IMR-90 (cell line): ENCODE results near the gene F10. TPM values are rescaled to one million over a fixed set of nuclear protein-coding genes. Genes with fewer than 3 reads are reported as not detected.

Experiments used
- ATAC-seq: fragments of 200-7000 bp; cut with Tn5 transposase; 2 replicates; pipeline ENCODE4 v1.9.1; 2020; ENCODE audit warnings: low read depth, mild to moderate bottlenecking, moderate library complexity
- BruUV-seq: library from RNA; stranded (reverse); fragments of 400-500 nt; replicated peaks from 2 replicates; lab custom pipeline; 2021; lab: Mats Ljungman, UMichigan
- CTCF ChIA-PET: fragments of 300-600 bp; formaldehyde crosslinking; extraction: SDS; loops from one replicate; lab custom pipeline; 2021; ENCODE audit warnings: antibody characterized with exemption; lab: Yijun Ruan, JAX
- POLR2A ChIA-PET: fragments of 300-600 bp; sonication (Branson Sonifier 250); formaldehyde crosslinking; loops from one replicate; lab custom pipeline; 2022; ENCODE audit warnings: antibody characterized with exemption; ENCODE audit not compliant: unreplicated experiment; lab: Charles Lee
- DNase-seq: peaks from one replicate; pipeline ENCODE4 v3.0.0; 2013
- H2AFZ ChIP-seq: replicated peaks from 2 replicates; pipeline ENCODE3; 2013; ENCODE audit warnings: low read length, mild to moderate bottlenecking; ENCODE audit not compliant: poor library complexity
- H2AK5ac ChIP-seq: 2 replicates; pipeline ENCODE4 v1.6.1; 2013; ENCODE audit warnings: low read depth, low read length, inconsistent platforms
- H2AK9ac ChIP-seq: replicated peaks from 2 replicates; pipeline ENCODE3; 2013; ENCODE audit warnings: mild to moderate bottlenecking, low read depth, low read length, moderate library complexity; ENCODE audit not compliant: poor library complexity
- H2BK120ac ChIP-seq: 2 replicates; pipeline ENCODE4 v1.6.1; 2013; ENCODE audit warnings: low read depth, low read length, inconsistent platforms
- H2BK15ac ChIP-seq: 3 replicates; pipeline ENCODE4 v1.6.1; 2013; ENCODE audit warnings: low read depth, low read length, inconsistent platforms
- H2BK20ac ChIP-seq: 2 replicates; pipeline ENCODE4 v1.6.1; 2013; ENCODE audit warnings: low read depth, mild to moderate bottlenecking, inconsistent platforms, low read length, moderate library complexity
- H2BK5ac ChIP-seq: 2 replicates; pipeline ENCODE4 v1.6.1; 2013; ENCODE audit warnings: mild to moderate bottlenecking, low read depth, low read length, inconsistent platforms; ENCODE audit not compliant: poor library complexity, severe bottlenecking
- H3K14ac ChIP-seq: replicated peaks from 2 replicates; pipeline ENCODE4 v1.6.1; 2013; ENCODE audit warnings: low read depth, low read length, inconsistent platforms
- H3K18ac ChIP-seq: 2 replicates; pipeline ENCODE4 v1.6.1; 2013; ENCODE audit warnings: low read depth, low read length, control low read depth
- H3K23ac ChIP-seq: 2 replicates; pipeline ENCODE4 v1.6.1; 2013; ENCODE audit warnings: low read depth, low read length, inconsistent platforms
- H3K27ac ChIP-seq: 2 replicates; pipeline ENCODE4 v1.5.1; 2013; ENCODE audit warnings: mild to moderate bottlenecking, control low read depth, low read length; ENCODE audit not compliant: insufficient read depth
- H3K27me3 ChIP-seq: 2 replicates; pipeline ENCODE4 v1.6.1; 2013; ENCODE audit warnings: low read length; ENCODE audit not compliant: control insufficient read depth, insufficient read depth
- H3K36me3 ChIP-seq: 2 replicates; pipeline ENCODE4 v1.6.1; 2013; ENCODE audit warnings: low read length, mixed read lengths; ENCODE audit not compliant: control insufficient read depth, insufficient read depth
- H3K4ac ChIP-seq: 2 replicates; pipeline ENCODE4 v1.6.1; 2013; ENCODE audit warnings: low read depth, low read length, inconsistent platforms
- H3K4me1 ChIP-seq: 2 replicates; pipeline ENCODE4 v1.6.1; 2013; ENCODE audit warnings: low read length, mixed read lengths; ENCODE audit not compliant: control insufficient read depth, insufficient read depth
- H3K4me2 ChIP-seq: 2 replicates; pipeline ENCODE4 v1.6.1; 2013; ENCODE audit warnings: low read depth, mild to moderate bottlenecking, control low read depth, low read length, moderate library complexity
- H3K4me3 ChIP-seq: 2 replicates; pipeline ENCODE4 v1.5.1; 2013; ENCODE audit warnings: low read depth, mild to moderate bottlenecking, control low read depth, low read length, moderate library complexity; ENCODE audit not compliant: insufficient read depth
- H3K56ac ChIP-seq: 2 replicates; pipeline ENCODE4 v1.6.1; 2013; ENCODE audit warnings: low read length, inconsistent platforms; ENCODE audit not compliant: insufficient read depth; ENCODE audit errors: extremely low read depth
- H3K79me1 ChIP-seq, 2 experiments: 2 replicates each; pipeline ENCODE4 v1.6.1; 2013; ENCODE audit warnings: low read length in 2 of 2, inconsistent platforms in 1 of 2, low read depth in 1 of 2
- H3K9ac ChIP-seq: 2 replicates; pipeline ENCODE4 v1.6.1; 2013; ENCODE audit warnings: low read depth, low read length, control low read depth
- H3K9me1 ChIP-seq: 2 replicates; pipeline ENCODE4 v1.6.1; 2013; ENCODE audit warnings: low read length, inconsistent platforms; ENCODE audit not compliant: insufficient read depth
- H3K9me3 ChIP-seq: 2 replicates; pipeline ENCODE4 v1.6.1; 2013; ENCODE audit warnings: low read length; ENCODE audit not compliant: control insufficient read depth, insufficient read depth
- H4K20me1 ChIP-seq: 2 replicates; pipeline ENCODE4 v1.6.1; 2013; ENCODE audit warnings: low read length, inconsistent platforms; ENCODE audit not compliant: insufficient read depth
- H4K5ac ChIP-seq: 2 replicates; pipeline ENCODE4 v1.6.1; 2013; ENCODE audit warnings: mild to moderate bottlenecking, low read depth, low read length, control low read depth
- H4K8ac ChIP-seq, 2 experiments: 2 replicates each; pipeline ENCODE4 v1.6.1; 2013; ENCODE audit warnings: low read depth in 2 of 2, low read length in 2 of 2, control low read depth in 1 of 2, inconsistent platforms in 1 of 2
- H4K91ac ChIP-seq: 2 replicates; pipeline ENCODE4 v1.6.1; 2013; ENCODE audit warnings: low read depth, low read length, inconsistent platforms; ENCODE audit not compliant: insufficient read depth
- BHLHE40 ChIP-seq: fragments of 150-350 bp; IDR thresholded peaks from 2 replicates; pipeline ENCODE4 v1.6.1; 2016; ENCODE audit warnings: mild to moderate bottlenecking, low read depth, low read length
- CEBPB ChIP-seq: IDR thresholded peaks from 2 replicates; pipeline ENCODE4 v1.6.1; 2012; ENCODE audit warnings: low read depth, low read length, improper control_type of control experiment
- CHD1 ChIP-seq: IDR thresholded peaks from 2 replicates; pipeline ENCODE4 v1.6.1; 2012; ENCODE audit warnings: low read depth, low read length, improper control_type of control experiment
- CTCF ChIP-seq: conservative IDR thresholded peaks from 2 replicates; pipeline ENCODE4 v1.5.1; 2012; ENCODE audit warnings: mild to moderate bottlenecking, low read depth, low read length, improper control_type of control experiment
- ELK1 ChIP-seq: fragments of 150-350 bp; IDR thresholded peaks from 2 replicates; pipeline ENCODE4 v1.6.1; 2016; ENCODE audit warnings: low read depth, mild to moderate bottlenecking, low read length, moderate library complexity, borderline replicate concordance
- FOS ChIP-seq: fragments of 150-350 bp; IDR thresholded peaks from 2 replicates; pipeline ENCODE4 v1.6.1; 2016; ENCODE audit warnings: low read depth, low read length
- MAFK ChIP-seq: IDR thresholded peaks from 2 replicates; pipeline ENCODE4 v1.6.1; 2012; ENCODE audit warnings: low read depth, low read length, improper control_type of control experiment
- MAZ ChIP-seq: IDR thresholded peaks from 2 replicates; pipeline ENCODE4 v1.6.1; 2012; ENCODE audit warnings: low read depth, mild to moderate bottlenecking, low read length, improper control_type of control experiment, moderate library complexity, borderline replicate concordance
- MXI1 ChIP-seq: IDR thresholded peaks from 2 replicates; pipeline ENCODE4 v1.6.1; 2012; ENCODE audit warnings: low read depth, mild to moderate bottlenecking, low read length, moderate library complexity, borderline replicate concordance
- NFE2L2 ChIP-seq: fragments of 150-350 bp; IDR thresholded peaks from 2 replicates; pipeline ENCODE4 v1.6.1; 2016; ENCODE audit warnings: low read depth, mild to moderate bottlenecking, low read length
- POLR2A ChIP-seq: IDR thresholded peaks from 2 replicates; pipeline ENCODE4 v1.6.1; 2012; ENCODE audit warnings: mild to moderate bottlenecking, low read depth, low read length
- RAD21 ChIP-seq: IDR thresholded peaks from 2 replicates; pipeline ENCODE4 v1.6.1; 2012; ENCODE audit warnings: low read length, improper control_type of control experiment
- RCOR1 ChIP-seq: IDR thresholded peaks from 2 replicates; pipeline ENCODE4 v1.6.1; 2012; ENCODE audit warnings: mild to moderate bottlenecking, low read length, improper control_type of control experiment; ENCODE audit not compliant: insufficient replicate concordance
- RFX5 ChIP-seq: IDR thresholded peaks from 2 replicates; pipeline ENCODE4 v1.8.0; 2012; ENCODE audit warnings: low read depth, mild to moderate bottlenecking, low read length, moderate library complexity
- SMC3 ChIP-seq: fragments of 150-350 bp; IDR thresholded peaks from 2 replicates; pipeline ENCODE4 v1.6.1; 2016; ENCODE audit warnings: low read depth, mild to moderate bottlenecking, antibody characterized with exemption, low read length, moderate library complexity
- WGBS, 2 experiments: methylation state at CpG; one replicate each; pipeline versions ENCODE4 v1.1.5 to v1.1.7; 2013; ENCODE audit warnings: missing lambda C conversion rate in 2 of 2; ENCODE audit not compliant: insufficient read length in 1 of 2; ENCODE audit errors: extremely low coverage in 2 of 2; 5-methylcytosine and 5-hydroxymethylcytosine counted together
- dilution Hi-C: fragments of 300-500 bp; cut with HindIII; formaldehyde crosslinking; loops from one replicate; pipeline ENCODE4 v1.14.3; 2018; ENCODE audit warnings: low sequenced_read_pairs; ENCODE audit not compliant: unreplicated experiment
- in situ Hi-C: fragments of 300-500 bp; cut with MboI; formaldehyde crosslinking; loops from 3 replicates; pipeline ENCODE4 v1.14.3; 2019; ENCODE audit warnings: low sequenced_read_pairs, inconsistent platforms, mixed read lengths
- intact Hi-C: fragments of 100-400 bp; cut with micrococcal nuclease; formaldehyde crosslinking; loops from 2 replicates; pipeline ENCODE4 v1.10.0; 2022
- polyA plus RNA-seq, 3 experiments: library from polyadenylated mRNA; depleted of rRNA; stranded (reverse); fragments of >200 nt; gene quantifications; 2 replicates each; pipeline ENCODE4 v1.2.3, GENCODE V29; 2012; ENCODE audit warnings: low replicate concordance in 1 of 3
- total RNA-seq: library from RNA; depleted of rRNA; stranded (reverse); fragments of >200 nt; gene quantifications from 2 replicates; pipeline ENCODE4 v1.2.3, GENCODE V29; 2012
- TF ChIP-seq, protein P1 (sequence below): fragments of 150-350 bp; IDR thresholded peaks from 2 replicates; pipeline ENCODE4 v1.6.1; 2017; ENCODE audit warnings: mild to moderate bottlenecking, antibody characterized with exemption, low read length, low read depth

The F10 gene
- total and polyA plus RNA-seq, 2 of the 4 experiments (the other 2 are of a cell fraction), result 9.1 to 19.5 TPM

DNA sequence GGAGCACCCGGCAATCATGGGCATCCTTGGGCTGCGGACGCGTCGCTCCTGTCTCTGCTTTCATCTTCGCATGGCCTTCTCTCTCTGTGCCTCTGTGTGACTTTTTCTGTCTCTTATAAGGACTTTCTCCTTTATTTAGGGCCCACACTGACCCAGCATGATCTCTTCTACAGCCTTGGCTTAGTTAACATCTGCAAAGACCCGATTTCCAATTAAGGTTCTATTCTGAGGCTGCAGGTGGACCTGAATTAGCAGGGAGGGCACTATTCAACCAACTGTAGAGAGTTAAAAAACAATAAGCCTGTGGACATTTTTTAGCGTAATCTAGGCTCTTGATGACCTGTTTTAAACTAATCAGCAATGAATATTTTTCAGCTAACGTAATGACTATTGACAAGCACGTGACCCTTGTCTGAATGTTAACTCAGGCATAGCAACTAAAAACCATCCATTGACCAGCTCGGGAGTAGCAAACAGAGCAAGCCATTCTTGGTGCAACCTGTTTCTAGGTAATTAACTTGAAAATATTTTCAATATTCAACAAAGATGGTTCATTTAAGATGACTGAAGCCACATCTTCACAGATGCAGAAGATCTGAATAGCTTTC, 15.2 kb downstream of the F10 start:
- H3K4me1 ChIP-seq, result no peaks in the 10 kb centered on the region
- H3K36me3 ChIP-seq, result 0 out of 2 replicates have a peak, but pooled peaks cover 1% of the 10 kb centered on the region
- ChIA-PET CTCF (no interaction called here), POLR2A (no interaction called here)
- no peaks in the 10 kb centered on the region for H3K9me1 ChIP-seq
- H3K4me3 ChIP-seq, result no peak overlapping the region
- H2BK20ac ChIP-seq, result no peak overlapping the region
- dilution Hi-C loops, result no loop called here
- no peak overlapping the region for H4K5ac ChIP-seq
- H2AK9ac ChIP-seq, result no peak overlapping the region
- no peak overlapping the region for H2BK120ac ChIP-seq
- intact Hi-C loops, result no loop called here
- no peak overlapping the region for H3K4ac ChIP-seq
- TF ChIP-seq POLR2A (no peak), RFX5 (no peak), BHLHE40 (no peak), MAZ (no peak), MAFK (no peak), ELK1 (no peak), FOS (no peak), RAD21 (no peak), CHD1 (no peak), RCOR1 (no peak), MXI1 (no peak), CTCF (no peak), SMC3 (no peak), NFE2L2 (no peak), CEBPB (no peak)
- TF ChIP-seq, protein P1, sequence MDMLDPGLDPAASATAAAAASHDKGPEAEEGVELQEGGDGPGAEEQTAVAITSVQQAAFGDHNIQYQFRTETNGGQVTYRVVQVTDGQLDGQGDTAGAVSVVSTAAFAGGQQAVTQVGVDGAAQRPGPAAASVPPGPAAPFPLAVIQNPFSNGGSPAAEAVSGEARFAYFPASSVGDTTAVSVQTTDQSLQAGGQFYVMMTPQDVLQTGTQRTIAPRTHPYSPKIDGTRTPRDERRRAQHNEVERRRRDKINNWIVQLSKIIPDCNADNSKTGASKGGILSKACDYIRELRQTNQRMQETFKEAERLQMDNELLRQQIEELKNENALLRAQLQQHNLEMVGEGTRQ, result no peak
- no peak overlapping the region for H3K18ac ChIP-seq
- no peak overlapping the region for H2BK15ac ChIP-seq
- in situ Hi-C loops, result no loop called here
- ATAC-seq, result no peak
- H3K9ac ChIP-seq, result no peak overlapping the region
- H2AFZ ChIP-seq, result no peak overlapping the region
- no peaks in the 10 kb centered on the region for H3K9me3 ChIP-seq
- H3K27ac ChIP-seq, result no peak overlapping the region
- no peak overlapping the region for H3K14ac ChIP-seq
- no peak overlapping the region for H2BK5ac ChIP-seq
- 96% methylated on average over 8 of the region's 11 CpGs; no CpG with 5 or more reads in 1 of the 2 experiments for WGBS, 2 experiments
- no peak overlapping the region for H3K56ac ChIP-seq
- H2AK5ac ChIP-seq, result no peak overlapping the region
- BruUV-seq, result no TSS peak
- no peak overlapping the region for H4K8ac ChIP-seq
- H3K4me2 ChIP-seq, result no peak overlapping the region
- peaks cover 4% of the 10 kb centered on the region; the same call in 1 of the 2 replicates for H3K27me3 ChIP-seq
- no peaks in the 10 kb centered on the region for H4K20me1 ChIP-seq
- H4K91ac ChIP-seq, result no peak overlapping the region
- no peak for DNase-seq
- no peak overlapping the region for H3K23ac ChIP-seq
- no peaks in the 10 kb centered on the region for H3K79me1 ChIP-seq
